ENCODE measurements around the gene VSTM2L.

The VSTM2L gene

GRCh38 chr20:37920679-37921322, 17.9 kb downstream of the VSTM2L start:
- no peak for DNase-seq

GRCh38 chr20:37921341-37921929, 18.5 kb downstream of the VSTM2L start:
- DNase-seq: no peak

GRCh38 chr20:37922016-37922415, 19.1 kb downstream of the VSTM2L start:
- no peak for DNase-seq

GRCh38 chr20:37925265-37926165, 22.6 kb downstream of the VSTM2L start:
- DNase-seq: no peak

GRCh38 chr20:37926612-37927011, 23.7 kb downstream of the VSTM2L start:
- DNase-seq: no peak

GRCh38 chr20:37927410-37928095, 24.6 kb downstream of the VSTM2L start:
- no peak for DNase-seq

- DNase-seq: no peak
Observed at GRCh38 chr20:37928996-37929682, 26.2 kb downstream of the VSTM2L start.

GRCh38 chr20:37929683-37930014, 26.7 kb downstream of the VSTM2L start:
- no peak for DNase-seq

GRCh38 chr20:37931153-37931922, 28.4 kb downstream of the VSTM2L start:
- no peak for DNase-seq

- no peak for DNase-seq
Observed at GRCh38 chr20:37932074-37932473, 29.1 kb downstream of the VSTM2L start.

GRCh38 chr20:37932919-37933318, 30.0 kb downstream of the VSTM2L start:
- no peak for DNase-seq

- DNase-seq: no peak
Observed at GRCh38 chr20:37933786-37934633, 31.1 kb downstream of the VSTM2L start.

- no peak for DNase-seq
Observed at GRCh38 chr20:37934634-37935375, 31.9 kb downstream of the VSTM2L start.

- DNase-seq: no peak
Observed at GRCh38 chr20:37935435-37935834, 32.5 kb downstream of the VSTM2L start.

- no peak for DNase-seq
Observed at GRCh38 chr20:37936041-37936440, 33.1 kb downstream of the VSTM2L start.

- no peak for DNase-seq
Observed at GRCh38 chr20:37936451-37936850, 33.5 kb downstream of the VSTM2L start.

GRCh38 chr20:37937686-37938085, 34.8 kb downstream of the VSTM2L start:
- no peak for DNase-seq

- no peak for DNase-seq
Observed at GRCh38 chr20:37938181-37938750, 35.3 kb downstream of the VSTM2L start.

- no peak for DNase-seq
Observed at GRCh38 chr20:37938954-37939353, 36.0 kb downstream of the VSTM2L start.

Data from NCI-H1930 (cell line).